ENCODE measurements around the gene RETREG1. TPM values are rescaled to one million over a fixed set of nuclear protein-coding genes. Genes with fewer than 3 reads are reported as not detected.

RETREG1 gene
- total and polyA plus RNA-seq, 7 experiments from 2014 or later: 37.4 to 130 (median 48.6) TPM

DNA sequence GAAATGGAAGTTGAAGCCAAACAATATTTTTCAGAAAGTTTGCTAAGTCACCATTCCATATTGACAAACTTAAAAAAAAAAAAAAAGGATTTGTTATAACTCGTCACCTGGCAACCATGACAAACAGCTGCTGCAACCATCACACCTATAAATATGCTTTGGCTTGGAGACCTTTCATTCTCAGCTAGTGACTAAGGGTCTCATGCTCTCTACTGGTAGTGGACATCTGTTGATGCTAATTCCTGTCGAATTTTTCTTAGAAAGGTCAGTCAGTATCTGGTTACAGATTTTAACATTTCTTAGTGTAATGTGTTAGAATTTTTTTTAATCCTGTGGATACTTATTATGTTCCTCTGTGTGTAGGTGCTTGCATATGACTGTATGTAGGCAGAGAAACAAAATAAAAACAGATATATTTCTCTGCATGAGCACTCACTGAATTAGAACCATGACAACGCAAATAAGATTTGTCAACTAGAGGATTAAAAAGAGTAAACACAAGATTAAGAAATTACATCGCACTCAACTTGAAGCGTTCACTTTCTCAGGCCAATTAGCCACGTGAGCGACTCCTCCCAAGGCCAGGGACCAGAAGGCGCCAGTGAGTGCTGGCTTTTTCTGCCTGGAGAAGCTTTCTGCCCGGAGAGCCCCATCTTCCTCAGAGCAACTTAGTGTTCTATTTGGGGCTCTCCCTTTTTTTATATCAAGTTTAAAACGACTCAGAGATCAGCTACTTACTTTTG, 124.2 kb downstream of the RETREG1 start:
- ATAC-seq (no peak), DNase-seq (peak in 2 of 9 donors; percentile 9 to 12)
- no peaks in the 10 kb centered on the region for H3K27me3 Mint-ChIP-seq
- POLR2A ChIA-PET: no interaction called here
- Histone ChIP-seq H3K4me1 (ENCODE audit: control insufficient read depth in 2 of 2, insufficient read depth in 2 of 2, low read length in 2 of 2) (no peaks in the 10 kb centered on the region), H3K27me3 (ENCODE audit: control insufficient read depth in 2 of 2, insufficient read depth in 2 of 2, low read length in 2 of 2) (no peaks in the 10 kb centered on the region), H3K4me3 (ENCODE audit: low read length) (no peak overlapping the region), H3K27ac (ENCODE audit: low read depth, low read length) (no peak overlapping the region), H3K9me3 (ENCODE audit: control insufficient read depth in 2 of 3, low read length in 3 of 3) (peaks cover 0 to 29% (median 8%) of the 10 kb centered on the region in 3 experiments), H3K36me3 (ENCODE audit: control insufficient read depth in 2 of 3, insufficient read depth in 3 of 3, low read length in 3 of 3) (peaks cover 0 to 10% (median 0%) of the 10 kb centered on the region in 3 experiments)
- intact Hi-C loops (cut with micrococcal nuclease): no loop called here
- H3K36me3 Mint-ChIP-seq: peaks cover 8 to 29% (median 27%) of the 10 kb centered on the region in 5 donors
- no peak overlapping the region for H3K4me3 Mint-ChIP-seq
- peak overlapping the region in 6 of 9 donors; percentile 28 to 85 (median 42) for H3K27ac Mint-ChIP-seq
- H3K4me1 Mint-ChIP-seq: peaks cover 0 to 70% (median 65%) of the 10 kb centered on the region in 7 donors
- CTCF ChIA-PET: interaction anchor here (0.6 to 1.4 kb wide), 2 partner anchors 174 to 332 kb away, joined by 3 to 7 read pairs; no protein-coding TSS in a partner anchor
- H3K9me3 Mint-ChIP-seq: peaks cover 6 to 36% (median 18%) of the 10 kb centered on the region in 11 donors

DNA sequence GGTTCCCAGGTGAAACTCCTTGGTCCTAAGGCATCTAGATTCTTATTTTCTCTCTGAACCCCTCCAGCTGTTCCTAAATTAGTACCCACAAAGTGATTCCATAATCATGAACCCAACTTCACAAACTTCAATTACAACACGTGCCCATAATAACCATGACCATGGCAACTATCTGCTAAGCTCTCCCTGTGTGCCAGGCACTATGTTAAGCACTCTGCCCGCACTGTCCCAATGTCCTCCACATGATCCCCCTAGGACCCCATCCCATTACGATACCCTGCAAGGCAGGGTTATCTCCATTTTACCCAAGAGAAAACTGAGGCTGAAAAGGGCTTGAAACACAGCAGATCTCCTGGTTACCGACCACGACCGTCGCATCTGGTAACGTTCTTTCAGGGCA, 125.9 kb downstream of the RETREG1 start:
- Histone ChIP-seq H3K4me1 (ENCODE audit: control insufficient read depth in 2 of 2, insufficient read depth in 2 of 2, low read length in 2 of 2) (no peaks in the 10 kb centered on the region), H3K27me3 (ENCODE audit: control insufficient read depth in 2 of 2, insufficient read depth in 2 of 2, low read length in 2 of 2) (no peaks in the 10 kb centered on the region), H3K36me3 (ENCODE audit: control insufficient read depth in 2 of 3, insufficient read depth in 3 of 3, low read length in 3 of 3) (peaks cover 0 to 5% (median 0%) of the 10 kb centered on the region in 3 experiments), H3K4me3 (ENCODE audit: low read length) (no peak overlapping the region), H3K9me3 (ENCODE audit: control insufficient read depth in 2 of 3, low read length in 3 of 3) (peaks cover 0 to 16% (median 8%) of the 10 kb centered on the region in 3 experiments), H3K27ac (ENCODE audit: low read depth, low read length) (no peak overlapping the region)
- Mint-ChIP-seq H3K36me3 (peaks cover 8 to 15% (median 13%) of the 10 kb centered on the region in 5 donors), H3K27ac (peak overlapping the region in 7 of 9 donors; percentile 12 to 75 (median 50)), H3K4me1 (peaks cover 9 to 84% (median 75%) of the 10 kb centered on the region in 7 donors), H3K27me3 (no peaks in the 10 kb centered on the region), H3K4me3 (no peak overlapping the region), H3K9me3 (peaks cover 6 to 20% (median 9%) of the 10 kb centered on the region in 11 donors)
- ATAC-seq: no peak
- intact Hi-C loops (cut with micrococcal nuclease): no loop called here
- CTCF ChIA-PET: interaction anchor here (0.9 to 2.4 kb wide), 7 partner anchors 11 to 182 kb away, joined by 3 to 15 read pairs (median 5); no protein-coding TSS in a partner anchor
- DNase-seq: no peak
- POLR2A ChIA-PET: no interaction called here

DNA sequence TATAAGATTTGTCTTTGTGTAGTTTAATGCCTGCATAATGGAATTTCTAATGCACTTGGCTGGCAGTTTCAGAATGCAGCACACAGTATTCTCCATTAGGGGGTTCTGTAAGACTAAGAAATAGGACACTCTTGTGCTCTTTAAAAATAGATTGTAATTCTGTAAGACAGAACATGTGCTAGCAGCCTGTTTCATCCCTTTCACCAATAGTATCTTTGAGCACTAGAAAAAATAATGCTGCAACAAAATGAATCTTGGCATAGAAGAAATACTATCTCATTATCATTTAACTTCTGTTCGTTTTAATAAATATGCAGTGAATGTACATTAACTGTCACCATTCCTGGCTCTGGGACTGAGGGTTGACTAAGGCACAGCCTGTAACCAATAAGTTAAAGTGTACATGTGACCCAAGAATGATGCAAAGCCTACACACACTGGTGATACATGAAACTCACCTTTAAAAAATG, 127.4 kb downstream of the RETREG1 start:
- H3K9me3 Mint-ChIP-seq: peaks cover 0 to 4% (median under 1%) of the 10 kb centered on the region in 11 donors
- no peaks in the 10 kb centered on the region for H3K36me3 ChIP-seq (ENCODE audit: control insufficient read depth in 2 of 3, insufficient read depth in 3 of 3, low read length in 3 of 3)
- no peak overlapping the region for H3K4me3 Mint-ChIP-seq
- ChIA-PET POLR2A (no interaction called here), CTCF (interaction anchor here (0.7 to 2.4 kb wide), 6 partner anchors 25 to 1024 kb away, joined by 3 to 15 read pairs (median 4); no protein-coding TSS in a partner anchor)
- DNase-seq (peak in 5 of 9 donors; percentile 18 to 53 (median 46)), ATAC-seq (peak; percentile 86)
- intact Hi-C loops (cut with micrococcal nuclease): loop anchor here (1.0 to 5.0 kb wide), 5 partner anchors 61 to 302 kb away; partner anchors contain the start of gene RETREG1 (in 1 of the 2)
- no peak overlapping the region for H3K27ac ChIP-seq (ENCODE audit: low read depth, low read length)
- H3K9me3 ChIP-seq (ENCODE audit: control insufficient read depth in 2 of 3, low read length in 3 of 3): peaks cover 0 to under 1% (median 0%) of the 10 kb centered on the region in 3 experiments
- peaks cover 9 to 86% (median 71%) of the 10 kb centered on the region in 7 donors for H3K4me1 Mint-ChIP-seq
- no peaks in the 10 kb centered on the region for H3K27me3 Mint-ChIP-seq
- no peaks in the 10 kb centered on the region for H3K27me3 ChIP-seq (ENCODE audit: control insufficient read depth in 2 of 2, insufficient read depth in 2 of 2, low read length in 2 of 2)
- no peaks in the 10 kb centered on the region for H3K4me1 ChIP-seq (ENCODE audit: control insufficient read depth in 2 of 2, insufficient read depth in 2 of 2, low read length in 2 of 2)
- peaks cover under 1 to 4% (median 3%) of the 10 kb centered on the region in 5 donors for H3K36me3 Mint-ChIP-seq
- H3K4me3 ChIP-seq (ENCODE audit: low read length): no peak overlapping the region
- peak overlapping the region in 4 of 9 donors; percentile 1 to 60 (median 41) for H3K27ac Mint-ChIP-seq

DNA sequence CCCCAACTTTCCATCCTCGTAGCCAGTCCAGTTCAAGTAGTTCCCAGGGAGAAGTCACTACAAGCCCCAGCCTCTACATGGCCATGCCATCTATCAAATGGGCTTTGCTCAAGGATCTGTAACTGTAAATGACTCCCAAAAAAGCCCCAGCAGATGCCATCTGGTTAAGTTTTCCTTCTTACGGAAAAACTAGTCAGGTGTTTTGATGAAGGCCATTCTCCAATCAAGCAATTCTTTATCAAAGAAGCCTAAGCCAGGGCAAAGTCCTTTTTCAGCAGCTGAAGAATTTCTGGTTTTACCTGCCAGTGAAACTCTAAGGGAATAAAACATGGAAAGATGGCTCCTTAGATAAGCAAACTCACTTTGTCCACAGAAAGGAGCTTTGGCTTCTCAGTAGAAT, 129.3 kb downstream of the RETREG1 start:
- intact Hi-C loops (cut with micrococcal nuclease): loop anchor here in 1 of 2 donors (5.0 kb wide), 1 partner anchor 130 kb away; the partner anchor contains the start of gene RETREG1
- peaks cover 0 to 1% (median 0%) of the 10 kb centered on the region in 5 donors for H3K36me3 Mint-ChIP-seq
- CTCF ChIA-PET: interaction anchor here (0.6 to 3.5 kb wide), 3 partner anchors 27 to 180 kb away, joined by 3 to 16 read pairs (median 6); no protein-coding TSS in a partner anchor

DNA sequence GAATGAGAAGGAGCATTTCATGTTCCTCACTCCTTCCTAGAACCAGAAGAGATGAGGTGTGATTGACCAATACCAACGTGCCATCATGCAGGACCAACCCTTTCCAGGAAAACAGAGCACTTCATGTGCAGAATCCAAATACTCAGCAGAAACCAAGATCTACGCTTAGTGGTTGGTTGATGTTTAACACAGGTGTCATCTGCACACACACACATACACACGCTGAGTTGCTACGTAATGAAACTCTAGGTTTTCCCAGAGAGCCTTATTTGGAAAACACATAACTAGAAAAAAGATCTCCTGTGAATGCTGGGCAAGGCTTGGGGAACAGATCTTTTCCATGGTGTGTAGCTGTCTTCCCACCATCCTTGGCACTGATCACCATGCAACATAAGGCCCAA, 130.1 kb downstream of the RETREG1 start:
- peaks cover 0 to 6% (median 1%) of the 10 kb centered on the region in 5 donors for H3K36me3 Mint-ChIP-seq
- Histone ChIP-seq H3K4me3 (ENCODE audit: low read length) (no peak overlapping the region), H3K27ac (ENCODE audit: low read depth, low read length) (no peak overlapping the region), H3K36me3 (ENCODE audit: control insufficient read depth in 2 of 3, insufficient read depth in 3 of 3, low read length in 3 of 3) (no peaks in the 10 kb centered on the region), H3K9me3 (ENCODE audit: control insufficient read depth in 2 of 3, low read length in 3 of 3) (no peaks in the 10 kb centered on the region), H3K27me3 (ENCODE audit: control insufficient read depth in 2 of 2, insufficient read depth in 2 of 2, low read length in 2 of 2) (no peaks in the 10 kb centered on the region), H3K4me1 (ENCODE audit: control insufficient read depth in 2 of 2, insufficient read depth in 2 of 2, low read length in 2 of 2) (no peaks in the 10 kb centered on the region)
- no peaks in the 10 kb centered on the region for H3K9me3 Mint-ChIP-seq
- ChIA-PET POLR2A (no interaction called here), CTCF (interaction anchor here (1.1 to 3.5 kb wide), 2 partner anchors 31 to 180 kb away, joined by 3 to 16 read pairs; no protein-coding TSS in a partner anchor)
- H3K4me1 Mint-ChIP-seq: peaks cover 7 to 79% (median 56%) of the 10 kb centered on the region in 7 donors
- ATAC-seq (no peak), DNase-seq (no peak)
- intact Hi-C loops (cut with micrococcal nuclease): loop anchor here in 1 of 2 donors (5.0 kb wide), 1 partner anchor 131 kb away; the partner anchor contains the start of gene RETREG1
- H3K4me3 Mint-ChIP-seq: no peak overlapping the region
- peak overlapping the region in 3 of 9 donors; percentile 2 to 43 (median 9) for H3K27ac Mint-ChIP-seq
- no peaks in the 10 kb centered on the region for H3K27me3 Mint-ChIP-seq

More for the DNA sequence above, 129.3 kb downstream of the RETREG1 start:
- no peak for ATAC-seq
- no peaks in the 10 kb centered on the region for H3K27me3 Mint-ChIP-seq
- peaks cover 9 to 79% (median 63%) of the 10 kb centered on the region in 7 donors for H3K4me1 Mint-ChIP-seq
- H3K4me3 ChIP-seq (ENCODE audit: low read length): no peak overlapping the region
- no peaks in the 10 kb centered on the region for H3K9me3 ChIP-seq (ENCODE audit: control insufficient read depth in 2 of 3, low read length in 3 of 3)
- no peak for DNase-seq
- POLR2A ChIA-PET: no interaction called here
- H3K4me1 ChIP-seq (ENCODE audit: control insufficient read depth in 2 of 2, insufficient read depth in 2 of 2, low read length in 2 of 2): no peaks in the 10 kb centered on the region
- no peaks in the 10 kb centered on the region for H3K27me3 ChIP-seq (ENCODE audit: control insufficient read depth in 2 of 2, insufficient read depth in 2 of 2, low read length in 2 of 2)
- H3K27ac Mint-ChIP-seq: peak overlapping the region in 1 of 9 donors; percentile 2
- H3K9me3 Mint-ChIP-seq: no peaks in the 10 kb centered on the region
- H3K4me3 Mint-ChIP-seq: no peak overlapping the region
- no peaks in the 10 kb centered on the region for H3K36me3 ChIP-seq (ENCODE audit: control insufficient read depth in 2 of 3, insufficient read depth in 3 of 3, low read length in 3 of 3)
- no peak overlapping the region for H3K27ac ChIP-seq (ENCODE audit: low read depth, low read length)

DNA sequence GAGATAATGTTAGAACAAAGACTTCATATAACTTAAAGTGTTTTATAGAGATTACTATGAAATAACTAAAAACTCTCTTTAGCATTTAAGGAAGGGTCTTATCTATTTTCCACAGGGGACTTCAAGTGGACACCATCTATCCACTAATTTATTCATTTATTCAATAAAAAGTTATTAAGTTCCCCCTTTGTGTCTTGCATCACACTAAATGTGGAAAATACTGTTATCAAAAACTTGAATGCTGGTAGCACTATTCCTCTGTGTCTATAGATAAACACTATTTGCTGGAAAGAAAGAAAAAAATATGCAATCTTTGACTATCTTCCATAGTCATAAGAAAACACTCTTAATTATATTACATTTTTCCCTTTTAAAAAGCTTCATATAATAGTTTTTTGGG, 131.1 kb downstream of the RETREG1 start:
- Histone ChIP-seq H3K4me3 (ENCODE audit: low read length) (no peak overlapping the region), H3K4me1 (ENCODE audit: control insufficient read depth in 2 of 2, insufficient read depth in 2 of 2, low read length in 2 of 2) (no peaks in the 10 kb centered on the region), H3K27ac (ENCODE audit: low read depth, low read length) (no peak overlapping the region), H3K27me3 (ENCODE audit: control insufficient read depth in 2 of 2, insufficient read depth in 2 of 2, low read length in 2 of 2) (no peaks in the 10 kb centered on the region), H3K9me3 (ENCODE audit: control insufficient read depth in 2 of 3, low read length in 3 of 3) (no peaks in the 10 kb centered on the region), H3K36me3 (ENCODE audit: control insufficient read depth in 2 of 3, insufficient read depth in 3 of 3, low read length in 3 of 3) (no peaks in the 10 kb centered on the region)
- Mint-ChIP-seq H3K27ac (peak overlapping the region in 1 of 9 donors; percentile 39), H3K4me3 (no peak overlapping the region), H3K9me3 (no peaks in the 10 kb centered on the region), H3K27me3 (no peaks in the 10 kb centered on the region), H3K36me3 (peaks cover 0 to 17% (median 11%) of the 10 kb centered on the region in 5 donors), H3K4me1 (peaks cover 7 to 72% (median 45%) of the 10 kb centered on the region in 7 donors)
- POLR2A ChIA-PET: no interaction called here
- intact Hi-C loops (cut with micrococcal nuclease): loop anchor here in 1 of 2 donors (5.0 kb wide), 1 partner anchor 132 kb away; the partner anchor contains the start of gene RETREG1
- ATAC-seq (no peak), DNase-seq (no peak)
- CTCF ChIA-PET: interaction anchor here (0.8 to 3.5 kb wide), 2 partner anchors 120 to 182 kb away, joined by 3 to 16 read pairs; no protein-coding TSS in a partner anchor
